NCI-H446 (cell line): Measurements from ENCODE around the gene IDH3A.
"Not testable (repeated sequence)": the region's sequence is repeated elsewhere in the genome, so short reads cannot be mapped to it uniquely, and the experiment has no call there.

Experiments
- DNase-seq, 2 experiments: peaks; one replicate each; lab custom pipeline; 2025; lab: John Stamatoyannopoulos, UW

IDH3A gene

DNA sequence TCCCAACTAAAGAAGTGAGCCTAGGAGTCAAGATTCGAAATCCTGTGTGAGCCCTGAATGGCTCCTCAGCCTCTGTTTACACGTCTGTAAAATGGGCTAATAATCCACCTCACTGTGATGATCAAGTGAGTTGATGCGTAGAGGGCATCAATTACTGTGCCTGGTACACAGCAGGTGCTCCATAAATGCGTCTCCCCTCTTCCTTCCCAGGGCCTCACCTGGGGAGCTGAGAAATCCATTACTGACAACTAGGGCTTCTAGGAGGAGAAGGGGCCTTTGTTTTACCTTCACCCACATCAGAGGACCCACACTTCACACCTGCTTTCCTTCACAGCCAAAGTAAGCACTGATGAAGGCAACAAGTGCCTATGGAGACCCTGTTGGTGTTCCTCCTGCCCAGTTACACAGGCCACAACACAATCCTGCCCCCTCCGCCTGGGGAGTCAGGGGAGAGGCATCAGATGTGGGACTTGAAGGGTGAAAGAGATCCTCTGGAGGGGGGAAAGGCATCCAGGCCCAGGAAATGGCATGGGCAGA is 19.3 kb upstream of the IDH3A start:
- no peak for DNase-seq

- DNase-seq, result no peak
These were observed 18.5 kb upstream of the IDH3A start for GRCh38 chr15:78130466-78131294.

DNA sequence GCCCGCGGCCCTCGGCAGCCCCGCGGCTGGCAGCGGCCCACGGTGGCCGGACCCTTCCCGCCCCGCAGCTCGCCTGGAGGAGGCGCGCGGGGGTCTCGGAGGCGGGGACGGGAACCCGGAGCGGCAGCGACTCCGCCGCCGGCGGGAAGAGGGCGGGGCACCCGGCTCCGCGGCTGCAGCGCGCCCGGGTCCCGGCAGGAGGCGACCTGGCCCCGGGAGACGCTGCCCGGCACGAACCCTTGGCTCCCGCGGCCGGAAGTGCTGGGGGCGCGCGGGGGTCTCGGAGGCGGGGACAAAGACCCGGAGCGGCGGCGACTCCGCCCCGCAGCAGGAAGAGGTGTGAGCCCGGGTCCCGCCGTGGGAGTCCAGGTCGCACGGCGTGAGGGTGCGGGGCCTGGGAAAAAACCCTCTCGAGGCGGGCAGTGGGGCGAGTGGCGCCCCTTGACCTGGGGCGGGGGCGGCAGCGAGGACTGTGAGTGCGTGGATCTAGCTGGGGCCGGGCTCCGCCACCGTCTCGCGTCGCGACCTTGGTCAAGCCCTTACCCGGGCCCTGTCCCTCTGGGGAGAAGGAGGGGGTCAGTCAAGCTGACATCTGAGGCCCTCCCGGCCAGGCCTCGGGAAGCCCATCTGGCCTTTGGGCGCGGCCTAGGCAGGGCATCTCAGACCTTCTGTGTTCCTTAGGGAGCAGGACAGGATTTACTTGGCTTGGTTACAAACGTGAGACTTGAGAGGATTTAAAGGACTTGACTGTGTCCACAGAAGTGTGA is 17.7 kb upstream of the IDH3A start, which contains the start of gene CIB2:
Gene CIB2 (minus strand): TSS at position 151 of the 767 bp plus-strand sequence. CDS start 230 bp downstream, outside the sequence.
- DNase-seq, result peak in 1 of 2 experiments; percentile 63

- DNase-seq, result no peak
These were observed 15.4 kb upstream of the IDH3A start for GRCh38 chr15:78133801-78134200.

DNA sequence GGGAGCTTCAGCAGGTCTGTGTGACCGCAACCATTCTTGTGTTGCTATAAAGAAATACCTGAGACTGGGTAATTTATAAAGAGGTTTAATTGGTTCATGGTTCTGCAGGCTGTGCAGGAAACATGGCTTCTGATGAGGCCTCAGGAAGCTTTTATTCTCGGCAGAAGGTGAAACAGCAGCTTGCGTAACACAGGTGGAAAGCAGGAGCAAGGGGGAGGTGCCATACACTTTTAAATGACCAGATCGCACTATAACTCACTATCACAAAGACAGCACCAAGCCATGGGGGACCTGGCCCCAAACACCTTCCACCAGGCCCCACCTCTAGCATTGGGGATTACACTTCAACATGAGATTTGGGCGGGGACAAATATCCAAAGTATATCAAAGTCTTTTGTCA is 9.6 kb upstream of the IDH3A start:
- DNase-seq, result no peak

- DNase-seq, result no peak
These were observed 8.9 kb upstream of the IDH3A start for GRCh38 chr15:78140292-78140691.

DNA sequence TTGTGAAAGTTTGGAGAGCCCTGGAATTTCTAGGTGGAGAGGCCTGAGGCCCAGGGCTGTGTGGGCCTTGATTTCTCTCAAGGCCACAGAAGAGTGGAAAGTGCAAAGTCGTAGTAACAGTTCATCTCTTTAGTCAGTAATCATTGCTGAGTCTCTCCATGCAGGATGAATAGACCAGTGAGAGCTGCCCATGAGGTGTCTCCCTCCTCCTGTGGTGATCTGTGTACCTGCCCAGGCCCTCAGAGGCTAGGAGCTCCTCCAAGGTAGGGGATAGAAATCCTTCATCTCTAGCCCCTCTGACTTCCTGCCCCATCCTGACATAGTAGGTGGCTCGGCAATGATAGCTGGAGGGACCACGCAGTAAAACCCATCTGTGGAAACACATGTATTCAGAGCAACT is 6.8 kb upstream of the IDH3A start:
- DNase-seq, result no peak

DNA sequence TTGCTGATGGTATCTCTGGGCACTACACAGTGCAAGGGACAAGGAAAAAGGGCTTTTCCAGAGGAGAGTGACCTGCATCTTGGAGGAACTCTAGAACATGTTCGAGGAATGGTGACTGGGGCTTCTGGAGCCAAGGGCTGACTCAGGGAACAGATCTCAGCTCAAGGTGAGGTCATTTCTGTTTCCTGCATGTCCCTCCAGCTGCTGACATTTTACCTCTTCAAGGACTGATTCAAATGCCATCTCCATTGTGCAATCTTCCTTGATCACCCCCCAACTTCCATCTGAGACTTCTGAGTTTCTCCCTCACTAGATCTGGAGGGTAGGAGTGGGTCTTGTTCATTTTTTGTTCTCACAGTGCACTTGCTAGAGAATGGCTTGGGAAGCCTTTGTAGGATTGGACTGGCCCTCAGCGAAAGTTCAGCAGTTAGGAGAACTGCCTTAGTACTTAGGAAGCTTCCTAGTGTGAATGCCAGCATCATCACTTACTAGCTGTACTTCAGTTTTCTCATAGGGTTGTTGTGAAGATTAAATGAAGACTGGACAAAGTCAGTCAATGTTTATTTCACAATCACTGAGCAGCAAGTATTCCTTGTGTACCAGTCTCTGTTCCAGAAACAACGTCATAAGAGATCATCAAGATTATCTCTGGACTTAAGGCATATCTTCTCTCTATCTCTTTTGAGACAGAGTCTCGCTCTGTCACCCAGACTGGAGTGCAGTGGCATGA is 2.6 kb upstream of the IDH3A start:
- no peak for DNase-seq

GRCh38 chr15:78147566-78147965 is 1.6 kb upstream of the IDH3A start:
- no peak for DNase-seq

DNA sequence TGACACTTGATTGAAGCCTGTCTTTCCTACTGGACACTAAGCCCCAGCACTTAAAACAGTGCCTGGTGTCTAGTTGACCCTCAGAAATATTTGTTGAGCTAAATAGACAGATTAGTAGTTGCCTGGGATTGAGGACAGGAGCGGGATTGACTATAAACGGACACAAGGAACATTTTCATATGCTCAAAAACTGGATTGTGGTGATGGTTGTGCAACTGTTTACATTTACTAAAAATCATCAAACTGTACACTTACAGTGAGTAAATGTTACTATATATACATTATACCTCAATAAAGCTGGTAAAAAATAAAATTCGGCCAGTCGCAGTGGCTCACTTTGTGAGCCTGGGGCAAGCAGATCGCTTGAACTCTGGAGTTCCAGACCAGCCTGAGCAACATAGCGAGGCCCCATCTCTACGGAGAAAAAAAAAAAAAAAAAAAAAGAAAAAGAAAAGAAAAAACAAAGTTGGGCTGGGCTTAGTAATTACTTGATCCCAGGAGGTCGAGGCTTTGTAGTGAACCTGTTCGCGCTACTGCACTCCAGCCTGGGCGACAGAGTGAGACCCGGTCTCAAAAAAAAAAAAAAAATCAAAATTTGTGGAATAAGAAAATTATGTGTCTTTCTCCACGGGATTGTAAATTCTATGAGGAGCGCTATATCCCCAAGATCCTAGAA is 632 bp upstream of the IDH3A start:
- DNase-seq, result no peak

- no peak for DNase-seq
These were observed 916 bp downstream of the IDH3A start for GRCh38 chr15:78149805-78150751.

GRCh38 chr15:78151075-78151474 is 1.9 kb downstream of the IDH3A start:
- DNase-seq, result not testable (repeated sequence)

DNA sequence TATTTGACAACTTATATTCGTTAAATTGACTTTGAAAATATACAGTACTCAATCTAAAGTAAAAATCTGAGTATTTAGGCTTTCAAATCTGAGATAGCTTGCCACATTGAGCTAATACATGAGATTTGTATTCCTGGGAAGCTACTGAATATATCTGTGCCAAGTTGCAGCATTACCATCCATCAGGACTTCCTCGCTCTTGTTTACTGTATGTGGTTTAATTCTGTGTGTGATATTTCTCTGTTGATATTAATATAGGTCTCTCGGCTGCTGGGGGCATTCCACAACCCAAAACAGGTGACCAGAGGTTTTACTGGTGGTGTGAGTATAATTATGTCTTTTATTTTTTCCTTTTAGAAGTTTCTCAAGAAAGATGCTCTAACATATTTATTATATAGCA is 5.8 kb downstream of the IDH3A start:
- DNase-seq, result no peak

GRCh38 chr15:78155355-78155939 is 6.3 kb downstream of the IDH3A start:
- no peak for DNase-seq

DNA sequence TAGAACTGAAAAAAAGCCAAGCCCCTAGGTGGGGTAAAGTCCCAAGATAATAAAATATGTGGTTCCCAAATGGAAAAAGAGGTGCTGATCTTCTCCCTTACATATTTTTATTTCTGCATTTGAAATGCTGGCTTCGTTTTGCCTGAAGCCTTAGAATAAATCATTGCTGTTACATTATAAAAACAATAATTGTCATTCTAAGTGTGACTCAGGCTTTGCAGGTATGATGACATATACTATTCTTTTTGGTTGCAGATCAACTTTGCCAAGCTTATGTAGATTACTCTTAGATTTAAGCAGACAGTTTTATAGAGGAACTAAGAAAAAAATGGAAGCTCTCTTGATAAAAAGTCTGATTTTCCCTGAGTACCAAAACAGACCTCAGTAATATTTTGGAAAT is 7.5 kb downstream of the IDH3A start:
- no peak for DNase-seq

- DNase-seq, result no peak
These were observed 8.0 kb downstream of the IDH3A start for GRCh38 chr15:78157203-78157602.

DNA sequence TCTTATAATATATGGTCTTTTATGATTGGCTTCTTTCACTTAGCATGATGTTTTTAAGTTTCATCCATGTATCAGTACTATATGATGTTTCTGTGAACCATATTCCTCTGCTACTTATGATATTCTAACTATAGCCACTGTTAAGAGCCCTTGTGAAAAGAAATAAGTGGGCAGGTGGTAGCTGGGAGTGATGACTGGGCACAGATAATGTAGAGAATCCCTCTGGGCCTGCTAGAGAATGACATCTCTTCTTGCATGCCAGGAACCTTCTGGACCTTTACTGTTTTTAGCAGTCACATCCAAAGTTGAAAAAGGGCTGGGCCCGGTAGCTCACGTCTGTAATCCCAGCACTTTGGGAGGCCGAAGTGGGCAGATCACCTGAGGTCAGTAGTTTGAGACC is 10.2 kb downstream of the IDH3A start:
- DNase-seq, result no peak

GRCh38 chr15:78162038-78162437 is 12.9 kb downstream of the IDH3A start:
- DNase-seq, result no peak

DNA sequence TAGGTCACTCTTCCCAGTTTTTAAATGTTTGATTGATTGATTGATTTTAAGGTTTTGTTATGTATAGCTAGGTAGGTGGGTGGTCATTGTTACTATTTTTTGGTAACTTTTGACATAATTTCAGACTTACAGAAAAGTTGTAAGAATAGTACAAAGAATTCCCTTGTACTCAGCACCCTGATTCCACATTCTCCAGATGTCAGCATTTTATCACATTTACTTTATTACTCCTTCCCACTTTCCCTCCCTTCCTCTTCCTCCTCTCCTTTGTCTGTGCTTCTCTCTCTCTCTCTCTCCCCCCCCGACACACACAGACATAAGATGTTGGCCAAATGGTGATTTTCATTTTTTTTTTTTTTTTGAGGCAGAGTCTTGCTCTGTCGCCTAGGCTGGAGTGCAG is 14.8 kb downstream of the IDH3A start:
- no peak for DNase-seq

GRCh38 chr15:78167227-78167888 is 18.2 kb downstream of the IDH3A start:
- DNase-seq, result no peak
